HL-60 (cell line): ENCODE measurements around the gene MYOG.

Experiments
- DNase-seq, 2 experiments: peaks; one replicate each; pipeline ENCODE4 v3.0.0-alpha.2; 2010 to 2020; ENCODE audit warnings: low read depth in 1 of 2, low spot score in 1 of 2
- H3K27ac ChIP-seq: fragments of 250-450 bp; sonication (Bioruptor Pico); replicated peaks from 2 replicates; pipeline ENCODE4 v1.5.1; 2020; ENCODE audit warnings: mild to moderate bottlenecking, moderate library complexity
- H3K27me3 ChIP-seq: fragments of 250-450 bp; sonication (Bioruptor Pico); 2 replicates; pipeline ENCODE4 v1.5.1; 2021; ENCODE audit warnings: mild to moderate bottlenecking, moderate library complexity; ENCODE audit not compliant: insufficient read depth, poor library complexity, severe bottlenecking
- H3K4me3 ChIP-seq: replicated peaks from 2 replicates; pipeline ENCODE4 v1.5.1; 2011; ENCODE audit warnings: mild to moderate bottlenecking, control low read depth, low read length; ENCODE audit not compliant: insufficient read depth
- REST ChIP-seq: IDR thresholded peaks from 2 replicates; pipeline ENCODE4 v1.6.1; 2012; ENCODE audit warnings: low read depth; ENCODE audit not compliant: insufficient replicate concordance
- SPI1 ChIP-seq: IDR thresholded peaks from 2 replicates; pipeline ENCODE4 v1.6.1; 2012; ENCODE audit warnings: low read depth, mild to moderate bottlenecking, borderline replicate concordance
- TF ChIP-seq, protein P1 (sequence below): IDR thresholded peaks from one replicate; pipeline ENCODE4 v1.5.1; 2011; ENCODE audit warnings: low read length, control low read depth, inconsistent platforms; ENCODE audit not compliant: insufficient read depth

MYOG gene

GRCh38 chr1:203033287-203033686 lies 52.5 kb downstream of the MYOG start:
- Histone ChIP-seq H3K27ac (no peak overlapping the region), H3K4me3 (no peak overlapping the region)
- DNase-seq, result no peak

More at GRCh38 chr1:203033287-203033686, 52.5 kb downstream of the MYOG start:
- no peaks in the 10 kb centered on the region for H3K27me3 ChIP-seq
- no peak for TF ChIP-seq REST
- no peak for TF ChIP-seq SPI1
- TF ChIP-seq, protein P1, sequence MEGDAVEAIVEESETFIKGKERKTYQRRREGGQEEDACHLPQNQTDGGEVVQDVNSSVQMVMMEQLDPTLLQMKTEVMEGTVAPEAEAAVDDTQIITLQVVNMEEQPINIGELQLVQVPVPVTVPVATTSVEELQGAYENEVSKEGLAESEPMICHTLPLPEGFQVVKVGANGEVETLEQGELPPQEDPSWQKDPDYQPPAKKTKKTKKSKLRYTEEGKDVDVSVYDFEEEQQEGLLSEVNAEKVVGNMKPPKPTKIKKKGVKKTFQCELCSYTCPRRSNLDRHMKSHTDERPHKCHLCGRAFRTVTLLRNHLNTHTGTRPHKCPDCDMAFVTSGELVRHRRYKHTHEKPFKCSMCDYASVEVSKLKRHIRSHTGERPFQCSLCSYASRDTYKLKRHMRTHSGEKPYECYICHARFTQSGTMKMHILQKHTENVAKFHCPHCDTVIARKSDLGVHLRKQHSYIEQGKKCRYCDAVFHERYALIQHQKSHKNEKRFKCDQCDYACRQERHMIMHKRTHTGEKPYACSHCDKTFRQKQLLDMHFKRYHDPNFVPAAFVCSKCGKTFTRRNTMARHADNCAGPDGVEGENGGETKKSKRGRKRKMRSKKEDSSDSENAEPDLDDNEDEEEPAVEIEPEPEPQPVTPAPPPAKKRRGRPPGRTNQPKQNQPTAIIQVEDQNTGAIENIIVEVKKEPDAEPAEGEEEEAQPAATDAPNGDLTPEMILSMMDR, result no peak
